Mucosa of descending colon (tissue), 3 donors: ENCODE measurements around the gene GRIPAP1. TPM values are rescaled to one million over a fixed set of nuclear protein-coding genes. Genes with fewer than 3 reads are reported as not detected.

Experiments used
- ATAC-seq: fragments of 200-7000 bp; cut with Tn5 transposase; one replicate; pipeline ENCODE4 v1.9.1; 2020; ENCODE audit warnings: mild to moderate bottlenecking, moderate library complexity
- DNase-seq, 3 donors: peaks; one replicate each; pipeline ENCODE4 v3.0.0-alpha.2; 2020
- H3K36me3 ChIP-seq: fragments of 200-600 bp; one replicate; pipeline ENCODE4 v1.8.0; 2021; ENCODE audit warnings: low read depth, mild to moderate bottlenecking
- H3K4me1 ChIP-seq: fragments of 200-600 bp; one replicate; pipeline ENCODE4 v1.8.0; 2021; ENCODE audit warnings: low read depth, mild to moderate bottlenecking
- H3K4me3 ChIP-seq: fragments of 200-600 bp; one replicate; pipeline ENCODE4 v1.8.0; 2021; ENCODE audit warnings: mild to moderate bottlenecking
- H3K9me3 ChIP-seq: fragments of 200-600 bp; one replicate; pipeline ENCODE4 v1.8.0; 2021; ENCODE audit warnings: mild to moderate bottlenecking
- intact Hi-C, 2 donors: fragments of 100-400 bp; cut with DNase I in 1 of 2; cut with micrococcal nuclease in 1 of 2; formaldehyde crosslinking; loops; one replicate each; pipeline versions ENCODE4 v1.11.0 to v1.11.1; 2022; cut with DNase I, micrococcal nuclease
- total RNA-seq, 3 donors: library from RNA; stranded (reverse); fragmentation: NEBNext Ultra II Directional in 2 of 3; extraction: Animal tissue kit (Norgen Biotek cat#: 25700) in 2 of 3; gene quantifications; one replicate each; pipeline versions ENCODE4 v1.2.1 to v1.2.4, GENCODE V29; 2021 to 2023
- TF ChIP-seq, protein P1 (sequence below): fragments of 200-600 bp; IDR thresholded peaks from one replicate; pipeline ENCODE4 v1.8.0; 2022; ENCODE audit warnings: antibody characterized with exemption, mild to moderate bottlenecking
- donor health status: DM: no; HTN: no; CAD: no; lungs with moderate emphysema.
- donor health status: DM: no; HTN: no; CAD: no.
- donor health status: DM: no; HTN: yes; CAD: no.

GRIPAP1 gene
- total RNA-seq, 3 donors from 2014 or later = 39.5 to 48.9 (median 47.5) TPM

DNA sequence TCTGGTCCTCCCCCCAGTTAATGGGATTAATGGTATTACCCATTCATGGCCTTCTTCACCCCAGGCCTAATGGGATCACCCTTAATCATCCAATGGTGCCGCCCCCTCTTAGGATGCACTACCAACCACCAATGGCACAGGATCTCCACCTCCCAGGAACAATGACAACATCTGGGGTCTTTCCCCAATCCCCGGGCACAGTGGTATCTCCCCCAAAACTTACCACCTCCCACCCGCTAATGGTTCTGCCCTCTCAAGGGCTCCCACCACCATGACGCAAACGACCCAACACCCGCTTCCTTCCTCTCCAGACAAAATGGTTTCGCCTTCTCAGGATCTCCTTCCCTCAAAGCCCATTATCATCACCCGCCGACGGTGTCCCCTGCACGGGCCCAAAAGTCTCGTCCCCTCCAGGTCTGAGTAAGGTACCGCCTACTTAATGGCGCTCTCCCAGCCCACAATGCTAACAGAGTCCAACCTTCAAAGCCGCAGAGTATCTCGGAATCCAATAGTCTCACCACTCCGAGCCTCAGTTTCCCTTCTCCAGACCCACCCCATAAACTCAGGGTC, 458 bp downstream of the GRIPAP1 start:
- intact Hi-C loops = no loop called here
- no peaks in the 10 kb centered on the region for H3K9me3 ChIP-seq
- no peaks in the 10 kb centered on the region for H3K4me1 ChIP-seq
- H3K36me3 ChIP-seq = no peaks in the 10 kb centered on the region
- ATAC-seq = peak; percentile 21
- peak overlapping the region; percentile 44 for H3K4me3 ChIP-seq
- TF ChIP-seq, protein P1, sequence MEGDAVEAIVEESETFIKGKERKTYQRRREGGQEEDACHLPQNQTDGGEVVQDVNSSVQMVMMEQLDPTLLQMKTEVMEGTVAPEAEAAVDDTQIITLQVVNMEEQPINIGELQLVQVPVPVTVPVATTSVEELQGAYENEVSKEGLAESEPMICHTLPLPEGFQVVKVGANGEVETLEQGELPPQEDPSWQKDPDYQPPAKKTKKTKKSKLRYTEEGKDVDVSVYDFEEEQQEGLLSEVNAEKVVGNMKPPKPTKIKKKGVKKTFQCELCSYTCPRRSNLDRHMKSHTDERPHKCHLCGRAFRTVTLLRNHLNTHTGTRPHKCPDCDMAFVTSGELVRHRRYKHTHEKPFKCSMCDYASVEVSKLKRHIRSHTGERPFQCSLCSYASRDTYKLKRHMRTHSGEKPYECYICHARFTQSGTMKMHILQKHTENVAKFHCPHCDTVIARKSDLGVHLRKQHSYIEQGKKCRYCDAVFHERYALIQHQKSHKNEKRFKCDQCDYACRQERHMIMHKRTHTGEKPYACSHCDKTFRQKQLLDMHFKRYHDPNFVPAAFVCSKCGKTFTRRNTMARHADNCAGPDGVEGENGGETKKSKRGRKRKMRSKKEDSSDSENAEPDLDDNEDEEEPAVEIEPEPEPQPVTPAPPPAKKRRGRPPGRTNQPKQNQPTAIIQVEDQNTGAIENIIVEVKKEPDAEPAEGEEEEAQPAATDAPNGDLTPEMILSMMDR = no peak
- DNase-seq = peak in 2 of 3 donors; percentile 10 to 50

DNA sequence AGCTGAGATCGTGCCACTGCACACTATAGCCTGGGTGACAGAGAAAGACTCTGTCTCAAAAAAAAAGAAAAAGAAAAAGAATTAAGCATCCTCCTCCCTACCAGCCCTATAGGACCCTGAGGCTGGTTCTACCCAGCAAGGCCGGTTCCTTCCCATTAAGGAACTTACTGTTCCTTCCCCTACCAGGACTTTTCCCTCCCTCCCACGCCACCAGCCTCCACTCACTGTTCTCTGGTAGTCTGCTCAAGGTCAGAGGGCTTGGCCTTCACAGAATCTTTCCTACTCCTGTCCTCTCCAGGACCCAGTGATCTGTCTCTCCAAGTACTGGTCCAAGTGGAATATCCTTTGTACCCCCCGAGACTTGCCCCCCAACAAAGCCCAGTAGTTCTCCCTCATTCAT, 1.4 kb downstream of the GRIPAP1 start:
- intact Hi-C loops = no loop called here
- Histone ChIP-seq H3K9me3 (no peaks in the 10 kb centered on the region), H3K4me1 (no peaks in the 10 kb centered on the region), H3K36me3 (no peaks in the 10 kb centered on the region), H3K4me3 (no peak overlapping the region)
- ATAC-seq = no peak
- TF ChIP-seq, protein P1 = no peak
- DNase-seq = no peak

DNA sequence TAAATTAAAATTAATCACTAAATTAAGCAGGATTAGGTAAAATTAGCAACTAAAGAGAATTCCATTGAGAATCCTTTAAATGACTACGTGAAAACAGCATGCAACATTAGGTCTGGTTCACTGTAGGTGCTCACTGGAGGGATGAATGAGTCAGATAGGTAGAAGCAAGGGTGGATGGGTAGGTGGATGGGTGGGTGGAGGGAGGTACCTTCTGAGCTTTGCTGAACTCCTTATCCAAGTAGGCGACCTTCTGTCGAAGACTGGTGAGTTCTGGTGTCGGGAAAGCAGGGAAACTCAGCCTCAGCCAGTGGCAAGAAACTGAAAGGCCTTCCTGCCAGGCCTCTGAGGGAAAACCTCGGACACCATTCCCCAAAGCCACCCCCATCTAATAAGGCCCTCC, 3.0 kb downstream of the GRIPAP1 start:
- intact Hi-C loops = no loop called here
- H3K4me3 ChIP-seq = no peak overlapping the region
- H3K9me3 ChIP-seq = no peaks in the 10 kb centered on the region
- no peak for ATAC-seq
- TF ChIP-seq, protein P1 = no peak
- peak in 1 of 3 donors; percentile 1 for DNase-seq
- H3K4me1 ChIP-seq = no peaks in the 10 kb centered on the region
- no peaks in the 10 kb centered on the region for H3K36me3 ChIP-seq

DNA sequence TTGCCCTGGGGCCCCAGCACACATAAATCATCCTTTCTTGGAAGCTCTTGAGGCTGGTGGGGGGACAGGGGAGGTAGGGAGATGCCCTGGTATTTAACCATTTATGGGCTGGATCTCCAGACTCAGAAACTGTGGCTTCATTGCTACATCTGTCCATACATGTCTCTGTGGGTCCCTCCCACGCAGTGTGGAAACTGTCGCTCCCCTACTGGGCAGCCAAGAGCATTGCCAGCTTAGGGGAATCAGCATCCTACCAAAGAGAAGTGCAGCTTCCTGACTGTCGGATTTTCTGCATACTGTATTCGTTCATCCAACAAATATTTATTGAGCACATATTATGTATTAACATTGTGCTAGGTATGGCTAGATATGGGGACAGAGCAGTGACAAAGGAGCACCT, 3.7 kb downstream of the GRIPAP1 start:
- H3K36me3 ChIP-seq = no peaks in the 10 kb centered on the region
- TF ChIP-seq, protein P1 = no peak
- ATAC-seq (no peak), DNase-seq (peak in 1 of 3 donors; percentile 1)
- no peak overlapping the region for H3K4me3 ChIP-seq
- H3K4me1 ChIP-seq = no peaks in the 10 kb centered on the region
- H3K9me3 ChIP-seq = no peaks in the 10 kb centered on the region
- intact Hi-C loops = no loop called here

DNA sequence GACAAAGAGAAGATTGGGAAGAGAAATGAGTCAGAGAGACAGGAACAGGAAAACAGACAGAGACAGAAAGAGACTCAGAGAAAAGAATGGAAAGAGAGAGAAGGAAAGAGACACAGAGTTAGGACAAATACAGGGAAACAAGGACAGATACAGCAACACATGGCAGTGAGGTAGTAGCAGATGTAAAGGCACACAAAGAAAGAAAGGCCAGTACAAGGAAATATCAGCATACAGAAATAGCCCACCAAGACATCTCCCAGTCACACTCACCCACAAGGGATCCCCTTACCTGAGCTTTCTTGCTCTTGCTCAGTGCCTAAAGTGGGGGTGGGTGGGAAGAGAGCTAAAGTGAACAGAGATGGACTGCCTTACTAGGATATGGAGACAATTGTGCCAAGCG, 4.2 kb downstream of the GRIPAP1 start:
- TF ChIP-seq, protein P1 = no peak
- H3K4me3 ChIP-seq = no peak overlapping the region

DNA sequence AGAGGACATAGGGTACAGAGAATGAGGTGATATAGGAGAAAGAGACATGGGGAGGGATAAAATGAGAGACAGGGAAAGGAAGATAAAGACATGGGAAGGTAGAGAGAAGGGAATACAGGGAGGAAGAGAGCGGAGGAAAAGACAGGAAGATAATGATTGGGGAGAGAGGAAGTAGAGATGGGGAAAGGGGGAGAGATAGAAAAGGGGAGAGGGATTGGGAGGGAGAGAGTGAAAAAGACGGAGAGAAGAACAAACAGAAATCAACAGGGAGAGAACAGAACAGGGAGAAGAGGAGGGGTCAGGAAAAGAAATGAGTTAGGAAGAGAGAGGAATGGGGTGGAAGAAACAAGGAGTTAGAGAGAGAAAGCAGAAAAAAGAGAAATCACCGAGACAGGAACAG, 4.6 kb downstream of the GRIPAP1 start:
- no peak for DNase-seq
- TF ChIP-seq, protein P1 = no peak
- no peak overlapping the region for H3K4me3 ChIP-seq
- no peak for ATAC-seq
- intact Hi-C loops = no loop called here
- H3K9me3 ChIP-seq = no peaks in the 10 kb centered on the region
- H3K4me1 ChIP-seq = no peaks in the 10 kb centered on the region
- H3K36me3 ChIP-seq = no peaks in the 10 kb centered on the region

More for the DNA sequence above, 4.2 kb downstream of the GRIPAP1 start:
- ATAC-seq (no peak), DNase-seq (no peak)
- intact Hi-C loops = no loop called here
- Histone ChIP-seq H3K4me1 (no peaks in the 10 kb centered on the region), H3K36me3 (no peaks in the 10 kb centered on the region), H3K9me3 (no peaks in the 10 kb centered on the region)
